GM18498 (cell line): ENCODE measurements around the gene ARHGEF33.

ENCODE experiments used
- ATAC-seq: cut with Tn5 transposase; IDR thresholded peaks from one replicate; pipeline ENCODE4 v1.9.1; 2021; ENCODE audit warnings: mild to moderate bottlenecking, moderate library complexity; ENCODE audit not compliant: unreplicated experiment

ARHGEF33 gene

DNA sequence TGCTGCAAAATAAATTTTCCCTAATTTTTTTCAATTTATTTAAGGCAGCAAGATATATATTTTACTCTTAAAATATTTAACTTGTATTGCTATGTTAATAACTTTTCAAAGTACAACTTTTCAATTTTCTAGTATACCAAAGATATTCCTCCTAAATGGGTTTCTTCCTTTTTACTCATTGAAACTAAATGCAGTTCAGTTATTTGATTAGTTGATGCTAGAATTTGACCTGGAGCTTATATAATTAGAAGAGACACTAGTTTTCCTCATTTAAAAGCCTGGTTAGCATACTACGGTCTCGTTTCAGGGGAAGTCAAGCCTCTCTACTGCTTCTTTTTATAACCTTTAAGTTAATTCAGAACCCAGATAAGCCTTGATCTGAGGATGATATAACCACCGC lies at the start of gene ARHGEF33:
TSS of gene ARHGEF33 (plus strand) at position 301 of the 400 bp plus-strand sequence. CDS start 29,573 bp downstream, outside the sequence.
- ATAC-seq, result no peak

DNA sequence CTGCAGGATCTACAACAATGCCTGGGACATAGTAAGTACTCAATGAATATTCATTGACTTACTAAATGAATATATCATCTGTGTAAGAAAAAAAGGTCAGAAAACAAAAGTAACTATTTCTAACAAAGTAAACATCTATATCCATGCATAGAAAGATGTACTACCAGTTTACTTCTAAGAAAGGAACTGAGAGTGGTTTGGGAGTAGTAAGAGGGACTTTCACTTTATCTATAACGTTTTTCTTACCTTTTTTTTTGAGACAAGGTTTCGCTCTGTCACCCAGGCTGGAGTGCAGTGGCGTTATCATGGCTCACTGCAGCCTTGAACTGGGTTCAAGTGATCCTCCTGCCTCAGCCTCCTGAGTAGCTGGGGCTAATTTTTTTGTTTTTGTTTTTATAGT lies 39.6 kb upstream of the ARHGEF33 start:
- peak; percentile 91 for ATAC-seq

- no peak for ATAC-seq
These were observed 33.5 kb upstream of the ARHGEF33 start for GRCh38 chr2:38856165-38856564.

GRCh38 chr2:38862476-38862875 lies 27.2 kb upstream of the ARHGEF33 start:
- ATAC-seq, result no peak

DNA sequence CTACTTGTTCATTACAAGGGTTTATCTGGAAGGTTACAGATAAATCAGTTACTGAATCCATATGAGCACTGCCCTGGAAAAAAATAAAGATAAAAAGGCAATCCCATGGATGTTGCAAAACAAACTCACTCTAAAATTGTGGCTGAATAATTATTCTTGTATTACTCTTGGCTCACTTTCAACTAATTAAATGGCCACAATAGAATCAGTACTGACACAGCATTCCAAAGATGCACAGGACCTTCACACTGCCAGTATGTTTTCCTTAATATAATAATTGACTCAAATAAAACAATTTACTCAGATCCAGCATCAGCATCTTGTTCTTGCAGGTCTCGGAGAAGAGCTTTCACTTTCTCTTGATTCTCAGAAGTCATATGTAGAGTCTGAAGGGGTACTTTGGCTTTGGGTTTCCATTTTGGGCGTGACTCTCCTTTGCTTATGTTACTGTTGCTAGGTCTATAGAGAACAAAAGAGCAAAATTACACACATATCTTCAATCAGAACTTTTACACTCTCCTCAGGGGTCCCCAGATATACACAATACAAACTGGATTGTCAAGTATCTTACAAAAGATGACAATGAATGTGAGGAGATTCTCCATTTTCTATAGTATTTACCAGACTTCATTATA lies 26.5 kb upstream of the ARHGEF33 start:
- ATAC-seq, result no peak

DNA sequence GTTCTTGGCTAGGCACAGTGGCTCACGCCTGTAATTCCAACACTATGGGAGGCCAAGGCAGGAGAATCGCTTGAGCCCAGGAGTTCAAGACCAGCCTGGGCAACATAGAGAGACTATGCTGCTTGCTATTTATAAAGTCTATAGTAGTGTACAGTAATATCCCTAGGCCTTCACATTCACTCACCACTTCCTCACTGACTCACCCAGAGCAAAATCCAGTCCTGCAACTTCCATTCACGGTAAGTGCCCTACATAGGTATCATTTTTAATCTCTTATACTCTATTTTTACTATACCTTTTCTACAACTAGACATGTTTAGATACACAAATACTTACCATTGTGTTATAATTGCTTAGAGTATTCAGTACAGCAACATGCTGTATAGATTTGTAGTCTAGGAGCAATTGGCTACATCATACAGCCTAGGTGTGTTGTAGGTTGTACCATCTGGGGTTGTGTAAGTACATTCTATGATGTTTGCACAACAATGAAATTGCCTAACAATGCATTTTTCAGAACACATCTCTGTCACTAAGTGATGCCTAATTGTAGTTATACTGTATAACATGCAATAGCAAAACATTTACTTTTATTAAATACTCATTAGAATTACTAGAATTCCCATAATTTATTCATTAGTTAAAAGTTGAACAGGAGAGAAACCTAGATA lies 22.8 kb upstream of the ARHGEF33 start:
- no peak for ATAC-seq

- ATAC-seq, result no peak
These were observed 18.2 kb upstream of the ARHGEF33 start for GRCh38 chr2:38871432-38871831.

DNA sequence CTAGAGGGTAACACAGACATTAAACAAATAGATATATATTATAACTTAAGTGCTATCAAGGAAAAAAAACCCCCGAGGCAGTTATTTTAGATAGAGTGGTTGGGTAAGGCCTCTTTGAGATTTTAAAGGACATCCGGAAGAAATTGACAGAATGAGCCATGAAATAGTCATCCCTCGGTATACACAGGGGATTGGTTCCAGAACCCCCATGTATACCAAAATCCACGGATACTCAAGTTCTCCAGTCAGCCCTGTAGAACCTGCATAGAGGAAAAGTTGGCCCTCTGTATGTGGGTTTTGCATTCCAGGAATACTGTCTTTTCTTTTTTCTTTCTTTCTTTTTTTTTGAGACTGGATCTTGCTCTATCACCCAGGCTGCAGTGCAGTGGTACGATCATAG lies 15.9 kb upstream of the ARHGEF33 start:
- no peak for ATAC-seq

- ATAC-seq, result peak; percentile 1
These were observed 14.5 kb upstream of the ARHGEF33 start for GRCh38 chr2:38875227-38875575.

DNA sequence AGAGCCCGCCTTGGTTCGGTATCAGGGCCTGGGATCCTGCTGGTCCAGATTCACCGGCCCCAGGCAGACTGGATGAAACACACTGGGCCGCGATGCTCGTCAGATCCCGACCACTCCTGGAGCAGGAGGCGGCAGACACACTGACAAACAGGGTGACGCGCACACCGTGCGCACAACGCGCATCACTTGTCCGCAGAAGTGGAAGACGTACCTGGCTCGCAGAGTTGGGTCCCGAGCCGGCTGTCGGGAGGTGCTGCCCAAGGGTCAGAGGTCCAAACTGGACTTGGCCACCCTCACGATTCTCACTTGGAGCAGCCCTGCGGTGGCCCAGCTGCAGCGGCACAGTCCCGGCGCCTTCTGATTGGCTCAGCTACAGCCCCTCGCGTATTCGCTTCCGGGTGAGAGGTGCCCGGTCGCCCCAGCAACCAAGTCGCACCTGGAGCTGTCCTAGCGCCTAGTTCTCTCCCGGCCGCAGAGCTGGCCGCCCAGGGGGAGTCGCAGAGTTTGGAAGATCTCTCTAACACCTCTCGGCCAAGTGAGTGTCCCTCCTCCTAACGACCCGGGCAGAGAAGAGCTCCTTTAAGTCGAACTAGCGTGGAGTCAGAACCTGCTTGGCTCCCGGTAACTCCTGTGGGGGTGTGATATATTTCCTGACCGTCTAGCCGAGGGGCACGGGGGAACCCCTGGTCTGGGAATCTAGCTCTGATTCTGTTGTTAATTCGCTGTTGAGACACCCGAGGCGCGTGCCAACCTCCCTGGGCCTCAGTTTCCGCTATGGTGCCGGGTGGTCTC lies 13.9 kb upstream of the ARHGEF33 start, which contains the start of the genes DHX57 and MORN2:
TSS of gene DHX57 (minus strand) at position 359 of the 792 bp plus-strand sequence. CDS start 7,529 bp downstream, outside the sequence.
TSS of gene MORN2 (plus strand) at position 401 of the 792 bp plus-strand sequence.
- peak; percentile 100 for ATAC-seq

DNA sequence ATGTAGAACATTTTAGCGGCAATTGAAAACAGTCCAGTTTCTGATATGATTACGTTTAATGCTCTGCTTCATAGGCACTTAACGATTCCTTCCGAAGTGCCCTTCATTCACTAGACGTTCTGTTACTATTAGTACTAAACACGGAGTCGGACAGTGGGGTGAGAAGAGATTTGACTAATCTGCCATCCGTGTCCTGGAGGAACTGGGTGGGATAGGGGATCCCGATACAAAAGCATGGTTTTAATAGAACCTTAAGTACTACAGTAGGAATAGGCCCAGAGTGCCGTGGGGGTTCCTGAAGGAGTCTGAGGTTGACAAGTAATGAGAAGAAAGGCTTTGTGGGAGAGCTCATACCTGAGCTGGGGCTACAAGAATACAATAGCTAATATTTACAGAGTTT lies 13.3 kb upstream of the ARHGEF33 start:
- ATAC-seq, result no peak

DNA sequence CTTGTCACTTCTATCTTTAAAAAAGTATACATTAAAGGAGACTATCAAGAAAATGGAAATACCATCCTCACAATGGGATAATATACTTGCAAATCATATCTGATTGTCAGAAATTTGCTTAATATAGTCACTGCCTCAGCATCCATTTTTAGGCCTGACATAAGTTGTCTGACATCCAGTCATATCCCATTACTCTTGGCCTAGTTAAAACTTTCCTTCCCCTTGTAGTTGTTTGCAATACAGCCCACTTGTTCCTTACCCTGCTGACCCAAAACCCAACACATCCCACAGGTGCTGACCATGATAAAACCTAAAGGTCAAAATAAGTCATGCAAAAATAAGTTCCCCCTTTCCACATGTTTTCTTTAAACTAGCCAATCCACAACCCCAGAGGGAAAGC lies 3.6 kb upstream of the ARHGEF33 start:
- no peak for ATAC-seq

DNA sequence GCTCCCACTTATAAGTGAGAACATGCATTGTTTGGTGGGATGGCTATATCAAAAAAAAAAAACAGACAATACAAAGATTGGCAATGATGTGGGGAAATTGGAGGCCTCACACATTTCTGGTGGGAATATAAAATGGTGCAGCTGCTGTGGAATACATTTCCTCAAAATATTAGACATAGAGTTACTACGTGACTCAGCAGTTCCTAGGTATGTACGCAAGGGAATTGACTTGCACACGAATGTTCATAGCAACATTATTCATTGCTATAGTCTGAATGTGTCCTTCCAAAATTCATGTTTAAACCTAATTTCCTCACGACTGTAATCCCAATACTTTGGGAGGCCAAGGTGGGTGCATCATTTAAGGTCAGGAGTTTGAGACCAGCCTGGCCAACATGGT lies 2.3 kb upstream of the ARHGEF33 start:
- ATAC-seq, result no peak

GRCh38 chr2:38887902-38888554 lies 1.6 kb upstream of the ARHGEF33 start:
- ATAC-seq, result no peak

DNA sequence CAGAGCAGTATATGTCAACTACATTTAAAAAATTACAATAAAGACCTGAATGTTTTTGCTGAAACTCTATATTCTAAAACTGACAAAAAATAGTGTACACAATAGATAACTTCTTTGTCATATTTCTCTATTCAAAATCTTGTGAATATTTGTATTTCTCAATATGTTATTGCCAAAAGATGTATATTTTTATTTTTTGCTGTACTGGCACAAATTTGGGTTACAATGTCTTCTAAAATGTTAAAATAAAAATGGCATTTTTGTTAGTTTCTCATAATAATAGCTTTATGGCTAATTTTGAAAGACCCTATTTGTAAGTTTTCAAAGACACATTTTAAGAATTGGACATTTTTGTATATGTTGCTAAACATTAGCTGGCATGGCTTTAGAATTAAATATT lies 630 bp upstream of the ARHGEF33 start:
- no peak for ATAC-seq

- no peak for ATAC-seq
These were observed 3.1 kb downstream of the ARHGEF33 start for GRCh38 chr2:38892819-38893218.

DNA sequence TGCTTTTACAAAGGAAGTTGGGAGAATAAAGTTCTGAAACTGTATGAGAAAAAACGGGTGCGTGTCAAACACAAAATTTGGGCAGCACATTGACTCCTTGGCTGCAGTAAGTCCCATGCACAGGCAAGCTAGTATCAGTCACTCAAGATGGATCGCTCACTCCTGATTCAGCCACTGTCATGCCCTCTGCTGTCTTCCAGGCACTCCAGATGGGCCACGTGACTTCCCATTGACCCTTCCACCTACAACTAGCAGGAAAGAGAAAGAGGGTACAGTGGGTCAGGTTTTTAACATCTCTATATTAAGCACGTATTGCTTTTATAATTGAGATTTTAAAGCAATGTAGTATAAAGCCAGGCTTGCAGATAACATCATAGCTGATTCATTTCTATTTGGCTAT lies 8.6 kb downstream of the ARHGEF33 start:
- ATAC-seq, result no peak

GRCh38 chr2:38900726-38901125 lies 11.1 kb downstream of the ARHGEF33 start:
- ATAC-seq, result no peak

DNA sequence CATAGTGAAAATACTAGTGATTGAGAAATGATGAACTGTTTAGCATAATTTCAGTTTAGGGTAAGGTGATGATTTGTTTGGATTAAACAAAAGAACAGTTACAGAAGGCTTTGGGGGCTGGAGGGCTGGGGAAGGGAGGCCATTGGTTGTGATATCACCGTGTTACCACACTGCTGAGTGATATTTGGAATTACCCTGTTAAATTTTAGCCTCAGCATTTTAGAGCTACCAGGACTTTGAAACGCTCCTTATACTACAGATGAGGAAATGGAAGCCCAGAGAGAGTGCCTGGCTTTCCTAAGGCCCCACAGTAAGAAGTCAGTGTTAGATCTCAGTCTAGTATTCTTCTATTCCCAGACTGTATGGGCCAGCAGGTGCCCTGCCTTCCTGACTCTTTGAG lies 15.6 kb downstream of the ARHGEF33 start:
- no peak for ATAC-seq

- ATAC-seq, result no peak
These were observed 17.6 kb downstream of the ARHGEF33 start for GRCh38 chr2:38907242-38907641.
